Activated naive CD4-positive, alpha-beta T cell treated with anti-CD3 and anti-CD28 coated beads, Interleukin-2, amount 50 U/mL, for 24 hours (primary cell): ENCODE data around the gene STK32C.
A peak's percentile ranks its signal among the peaks of the same experiment; 100 is the strongest.

ENCODE experiments used
- H3K27ac Mint-ChIP-seq: one replicate; pipeline ENCODE4 v1.8.0; 2021; ENCODE audit warnings: mild to moderate bottlenecking, mixed read lengths
- H3K27me3 Mint-ChIP-seq: one replicate; pipeline ENCODE4 v1.8.0; 2021; ENCODE audit warnings: mixed read lengths
- H3K36me3 Mint-ChIP-seq: one replicate; pipeline ENCODE4 v1.8.0; 2021; ENCODE audit warnings: mixed read lengths
- H3K4me1 Mint-ChIP-seq: one replicate; pipeline ENCODE4 v1.8.0; 2021; ENCODE audit warnings: mixed read lengths
- H3K4me3 Mint-ChIP-seq: one replicate; pipeline ENCODE4 v1.8.0; 2021; ENCODE audit warnings: mild to moderate bottlenecking, mixed read lengths
- H3K9me3 Mint-ChIP-seq: one replicate; pipeline ENCODE4 v1.8.0; 2021; ENCODE audit warnings: mixed read lengths

STK32C gene

GRCh38 chr10:132313865-132314264, 6.1 kb upstream of the STK32C start:
- no peaks in the 10 kb centered on the region for H3K4me1 Mint-ChIP-seq
- H3K9me3 Mint-ChIP-seq = no peaks in the 10 kb centered on the region
- no peaks in the 10 kb centered on the region for H3K27me3 Mint-ChIP-seq
- H3K4me3 Mint-ChIP-seq = no peak overlapping the region
- no peaks in the 10 kb centered on the region for H3K36me3 Mint-ChIP-seq
- peak overlapping the region; percentile 30 for H3K27ac Mint-ChIP-seq

DNA sequence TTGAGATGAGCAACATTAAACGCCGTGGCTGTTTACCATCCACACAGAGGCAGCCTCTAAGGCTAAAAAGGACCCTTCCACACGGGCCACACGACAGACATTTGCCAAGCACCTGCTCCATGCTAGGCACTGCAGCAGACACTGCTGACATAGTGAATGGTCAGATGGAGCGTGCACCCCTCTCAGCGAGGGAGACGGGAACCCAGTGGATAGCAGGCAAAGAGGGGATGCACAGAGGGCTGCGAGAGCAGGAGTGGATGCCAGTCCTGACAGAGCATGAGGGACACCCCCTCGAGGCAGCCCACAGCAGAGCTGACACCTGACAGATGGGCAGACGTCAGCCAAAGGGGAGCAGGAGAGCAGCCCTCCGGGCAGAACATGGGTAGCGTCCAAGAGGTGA, 5.6 kb upstream of the STK32C start:
- Mint-ChIP-seq H3K36me3 (no peaks in the 10 kb centered on the region), H3K27ac (no peak overlapping the region), H3K9me3 (no peaks in the 10 kb centered on the region), H3K4me3 (no peak overlapping the region), H3K27me3 (no peaks in the 10 kb centered on the region), H3K4me1 (no peaks in the 10 kb centered on the region)

DNA sequence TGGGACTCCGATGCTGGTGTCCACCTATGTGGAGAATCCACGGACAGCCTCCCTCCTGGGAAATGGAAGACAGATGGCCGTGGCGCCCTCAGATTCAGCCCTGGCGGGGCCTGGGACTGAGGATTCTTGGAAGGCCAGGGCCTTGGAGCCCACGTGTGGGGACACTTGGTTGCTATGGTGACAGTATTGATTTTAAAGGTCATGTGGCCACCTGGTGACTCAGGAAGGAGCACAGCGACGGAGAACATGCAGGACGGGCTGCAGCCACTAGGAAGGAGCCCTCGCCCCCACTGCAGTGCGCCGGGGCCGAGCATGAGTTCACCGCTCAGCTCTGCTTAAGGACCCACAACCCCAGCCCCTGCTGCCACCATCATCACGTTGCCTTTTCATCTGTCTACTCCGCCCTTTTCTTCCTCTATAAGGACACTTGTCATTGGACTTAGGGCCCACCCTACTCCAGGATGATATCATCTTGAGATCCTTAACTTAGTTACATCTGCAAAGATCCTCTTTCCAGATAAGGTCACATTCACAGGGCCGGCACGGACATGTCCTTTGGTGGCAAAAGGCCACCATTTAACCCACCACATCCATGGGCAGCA, 3.7 kb upstream of the STK32C start:
- Mint-ChIP-seq H3K27me3 (no peaks in the 10 kb centered on the region), H3K9me3 (no peaks in the 10 kb centered on the region), H3K27ac (no peak overlapping the region), H3K36me3 (no peaks in the 10 kb centered on the region), H3K4me3 (no peak overlapping the region), H3K4me1 (peaks cover 6% of the 10 kb centered on the region)

DNA sequence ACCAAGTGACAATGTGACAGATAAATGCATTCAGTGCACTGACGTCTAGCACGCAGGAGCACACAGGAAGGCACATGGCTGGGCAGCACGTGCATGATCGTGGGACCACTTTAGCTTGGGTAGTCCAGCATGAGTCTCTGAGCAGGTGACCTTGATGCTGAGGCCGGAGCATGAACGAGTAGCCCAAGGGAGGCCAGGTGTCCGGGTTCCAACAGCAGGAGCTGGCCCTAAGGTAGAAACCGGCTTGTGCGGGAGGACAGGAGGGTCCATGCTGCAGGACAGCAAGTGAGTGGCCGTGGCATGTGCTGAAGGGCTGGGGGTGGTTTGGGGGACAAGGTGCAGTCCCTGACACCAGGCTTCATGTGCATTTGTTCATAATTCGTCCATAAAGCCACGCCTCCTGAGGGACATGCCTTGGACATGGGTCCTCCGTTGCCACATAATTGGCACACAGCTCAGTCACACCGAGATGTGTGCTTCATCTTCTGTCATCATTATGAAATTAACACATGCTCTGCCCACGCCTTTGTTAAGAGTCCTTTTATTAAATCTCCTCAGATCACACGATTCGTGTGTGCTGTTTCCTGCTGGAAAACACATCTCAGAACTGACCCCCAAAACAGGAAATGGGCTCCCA, 3.1 kb upstream of the STK32C start:
- Mint-ChIP-seq H3K4me3 (no peak overlapping the region), H3K4me1 (peaks cover 12% of the 10 kb centered on the region), H3K9me3 (no peaks in the 10 kb centered on the region), H3K27me3 (no peaks in the 10 kb centered on the region), H3K27ac (no peak overlapping the region), H3K36me3 (no peaks in the 10 kb centered on the region)

- no peaks in the 10 kb centered on the region for H3K27me3 Mint-ChIP-seq
- H3K4me3 Mint-ChIP-seq = no peak overlapping the region
- H3K27ac Mint-ChIP-seq = no peak overlapping the region
- H3K36me3 Mint-ChIP-seq = no peaks in the 10 kb centered on the region
- H3K9me3 Mint-ChIP-seq = no peaks in the 10 kb centered on the region
- peaks cover 16% of the 10 kb centered on the region for H3K4me1 Mint-ChIP-seq
Measured at GRCh38 chr10:132309879-132310591, 2.3 kb upstream of the STK32C start.

GRCh38 chr10:132309471-132309865, 1.7 kb upstream of the STK32C start:
- peaks cover 16% of the 10 kb centered on the region for H3K4me1 Mint-ChIP-seq
- H3K27me3 Mint-ChIP-seq = no peaks in the 10 kb centered on the region
- H3K9me3 Mint-ChIP-seq = no peaks in the 10 kb centered on the region
- H3K36me3 Mint-ChIP-seq = no peaks in the 10 kb centered on the region
- no peak overlapping the region for H3K27ac Mint-ChIP-seq
- H3K4me3 Mint-ChIP-seq = peak overlapping the region; percentile 76

- Mint-ChIP-seq H3K4me1 (peaks cover 16% of the 10 kb centered on the region), H3K4me3 (peak overlapping the region; percentile 76), H3K9me3 (no peaks in the 10 kb centered on the region), H3K27me3 (no peaks in the 10 kb centered on the region), H3K27ac (no peak overlapping the region), H3K36me3 (no peaks in the 10 kb centered on the region)
Measured at GRCh38 chr10:132308587-132309470, 1.1 kb upstream of the STK32C start.

GRCh38 chr10:132306864-132307751, 642 bp downstream of the STK32C start:
- H3K4me1 Mint-ChIP-seq = peaks cover 16% of the 10 kb centered on the region
- peak overlapping the region; percentile 68 for H3K27ac Mint-ChIP-seq
- no peaks in the 10 kb centered on the region for H3K36me3 Mint-ChIP-seq
- no peaks in the 10 kb centered on the region for H3K9me3 Mint-ChIP-seq
- H3K4me3 Mint-ChIP-seq = peak overlapping the region; percentile 91
- H3K27me3 Mint-ChIP-seq = no peaks in the 10 kb centered on the region

DNA sequence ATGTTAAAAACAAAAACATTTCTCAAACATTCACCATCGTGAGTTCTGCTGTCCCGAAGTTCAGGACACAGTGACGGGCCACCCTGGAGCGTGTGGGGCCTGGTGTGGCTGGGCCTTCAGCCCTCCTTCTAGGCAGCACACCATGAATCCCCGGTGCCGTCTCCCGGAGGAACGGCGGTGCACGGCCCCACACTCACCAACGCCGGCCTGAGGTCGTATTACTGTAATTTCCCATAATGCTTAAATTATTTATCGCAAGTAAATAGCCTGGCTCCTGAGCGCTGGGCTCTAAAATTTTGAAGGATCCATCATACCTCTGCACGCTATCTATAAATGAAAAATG, 1.4 kb downstream of the STK32C start:
- Mint-ChIP-seq H3K27ac (no peak overlapping the region), H3K4me1 (peaks cover 16% of the 10 kb centered on the region), H3K36me3 (no peaks in the 10 kb centered on the region), H3K27me3 (no peaks in the 10 kb centered on the region), H3K9me3 (no peaks in the 10 kb centered on the region), H3K4me3 (peak overlapping the region; percentile 91)

DNA sequence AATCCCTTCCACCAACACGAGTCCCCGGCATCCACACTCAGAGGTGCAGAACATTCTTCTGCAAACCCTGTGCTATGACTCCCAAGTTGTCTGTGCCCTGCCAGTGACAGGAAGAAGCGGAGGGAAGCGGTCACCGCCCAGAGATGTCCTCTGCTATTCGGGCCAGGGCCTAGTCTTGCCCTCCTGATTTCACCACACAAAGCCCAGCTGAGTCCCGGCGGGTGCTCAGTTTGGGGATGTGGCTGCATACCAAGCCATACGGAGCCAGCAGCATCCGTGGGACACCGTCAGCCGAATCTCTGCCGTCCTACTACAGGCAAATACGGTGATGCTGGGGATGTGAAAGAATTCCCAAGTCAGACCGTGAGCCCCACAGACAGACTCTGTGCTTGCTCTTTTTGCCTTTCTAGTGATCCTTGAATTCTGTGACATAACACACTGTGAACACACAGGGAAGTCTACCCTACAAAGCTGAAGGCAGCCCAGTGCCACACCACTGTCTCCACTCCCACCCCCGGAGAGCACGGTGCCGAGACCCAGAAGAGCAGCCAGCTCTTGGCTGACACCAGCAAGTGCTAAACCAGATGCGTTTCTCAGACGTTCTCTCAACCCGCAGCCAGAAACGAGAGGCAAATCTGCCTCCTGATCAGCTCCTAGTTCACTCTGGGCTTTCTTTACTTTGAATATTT, 2.0 kb downstream of the STK32C start:
- H3K27ac Mint-ChIP-seq = no peak overlapping the region

GRCh38 chr10:132304756-132305509, 2.8 kb downstream of the STK32C start:
- no peaks in the 10 kb centered on the region for H3K27me3 Mint-ChIP-seq
- H3K9me3 Mint-ChIP-seq = no peaks in the 10 kb centered on the region
- no peaks in the 10 kb centered on the region for H3K36me3 Mint-ChIP-seq
- no peak overlapping the region for H3K27ac Mint-ChIP-seq
- peaks cover 16% of the 10 kb centered on the region for H3K4me1 Mint-ChIP-seq
- H3K4me3 Mint-ChIP-seq = no peak overlapping the region

More for the DNA sequence above, 2.0 kb downstream of the STK32C start:
- H3K36me3 Mint-ChIP-seq = no peaks in the 10 kb centered on the region
- H3K4me1 Mint-ChIP-seq = peaks cover 16% of the 10 kb centered on the region
- peak overlapping the region; percentile 91 for H3K4me3 Mint-ChIP-seq
- H3K27me3 Mint-ChIP-seq = no peaks in the 10 kb centered on the region
- no peaks in the 10 kb centered on the region for H3K9me3 Mint-ChIP-seq

- Mint-ChIP-seq H3K4me1 (peaks cover 16% of the 10 kb centered on the region), H3K27me3 (no peaks in the 10 kb centered on the region), H3K36me3 (no peaks in the 10 kb centered on the region), H3K9me3 (no peaks in the 10 kb centered on the region), H3K27ac (no peak overlapping the region), H3K4me3 (no peak overlapping the region)
Measured at GRCh38 chr10:132303361-132304115, 4.2 kb downstream of the STK32C start.
